ENCODE measurements around the gene DPYD.

GRCh38 chr1:97867127-97867526 lies 53.7 kb downstream of the DPYD start:
- TF ChIP-seq CTCF (IDR thresholded peaks at IDR 0.05), result no peak
- TF ChIP-seq POLR2A (IDR thresholded peaks at IDR 0.05), result no peak

Measured in uterus (tissue), 2 donors.